Cardiac septum (tissue), 1 donor: ENCODE data around the gene EEF1A2. TPM values are rescaled to one million over a fixed set of nuclear protein-coding genes. Genes with fewer than 3 reads are reported as not detected.
"Not testable (repeated sequence)": the region's sequence is repeated elsewhere in the genome, so short reads cannot be mapped to it uniquely, and the experiment has no call there.

Experiments
- DNase-seq: peaks from one replicate; pipeline ENCODE4 v3.0.0-alpha.2; 2020; ENCODE audit warnings: low spot score
- intact Hi-C: fragments of 100-400 bp; cut with DNase I; formaldehyde crosslinking; loops from one replicate; pipeline ENCODE4 v1.14.0; 2022
- total RNA-seq: library from RNA; stranded (reverse); fragmentation: NEBNext Ultra II Directional; extraction: Animal tissue kit (Norgen Biotek cat#: 25700); gene quantifications from one replicate; pipeline ENCODE4 v1.2.1, GENCODE V29; 2021
- donor health status: DM: no; HTN: no; CAD: no.

The EEF1A2 gene
- total RNA-seq, 1 donor from 2014 or later, result 1,211 TPM

DNA sequence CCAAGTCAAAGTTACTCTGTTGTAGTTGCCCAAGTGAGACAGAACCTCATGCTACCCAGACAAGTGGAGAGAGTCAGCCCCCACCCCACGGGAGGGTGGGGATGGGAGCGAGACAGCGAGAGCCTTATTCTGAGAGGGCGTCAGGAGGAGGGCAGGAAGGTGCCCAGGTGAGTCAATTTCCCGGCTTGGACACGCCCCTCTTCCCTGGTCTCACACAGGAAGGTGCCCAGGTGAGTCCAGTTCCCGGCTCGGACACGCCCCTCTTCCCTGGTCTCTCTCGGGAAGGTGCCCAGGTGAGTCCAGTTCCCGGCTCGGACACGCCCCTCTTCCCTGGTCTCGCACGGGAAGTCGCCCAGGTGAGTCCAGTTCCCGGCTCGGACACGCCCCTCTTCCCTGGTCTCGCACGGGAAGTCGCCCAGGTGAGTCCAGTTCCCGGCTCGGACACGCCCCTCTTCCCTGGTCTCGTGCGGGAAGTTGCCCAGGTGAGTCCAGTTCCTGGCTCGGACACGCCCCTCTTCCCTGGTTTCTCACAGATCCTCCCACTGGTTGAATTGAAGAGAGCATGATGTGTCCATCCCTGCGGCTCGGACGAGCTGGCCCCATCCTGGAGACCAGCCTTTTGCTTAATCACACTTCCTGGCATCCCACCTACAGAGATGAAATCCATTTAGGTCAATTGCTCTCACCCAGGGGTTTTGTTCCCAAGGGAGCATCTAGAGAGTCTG lies 19.0 kb downstream of the EEF1A2 start:
- intact Hi-C loops, DNase-seq: not testable (repeated sequence)

DNA sequence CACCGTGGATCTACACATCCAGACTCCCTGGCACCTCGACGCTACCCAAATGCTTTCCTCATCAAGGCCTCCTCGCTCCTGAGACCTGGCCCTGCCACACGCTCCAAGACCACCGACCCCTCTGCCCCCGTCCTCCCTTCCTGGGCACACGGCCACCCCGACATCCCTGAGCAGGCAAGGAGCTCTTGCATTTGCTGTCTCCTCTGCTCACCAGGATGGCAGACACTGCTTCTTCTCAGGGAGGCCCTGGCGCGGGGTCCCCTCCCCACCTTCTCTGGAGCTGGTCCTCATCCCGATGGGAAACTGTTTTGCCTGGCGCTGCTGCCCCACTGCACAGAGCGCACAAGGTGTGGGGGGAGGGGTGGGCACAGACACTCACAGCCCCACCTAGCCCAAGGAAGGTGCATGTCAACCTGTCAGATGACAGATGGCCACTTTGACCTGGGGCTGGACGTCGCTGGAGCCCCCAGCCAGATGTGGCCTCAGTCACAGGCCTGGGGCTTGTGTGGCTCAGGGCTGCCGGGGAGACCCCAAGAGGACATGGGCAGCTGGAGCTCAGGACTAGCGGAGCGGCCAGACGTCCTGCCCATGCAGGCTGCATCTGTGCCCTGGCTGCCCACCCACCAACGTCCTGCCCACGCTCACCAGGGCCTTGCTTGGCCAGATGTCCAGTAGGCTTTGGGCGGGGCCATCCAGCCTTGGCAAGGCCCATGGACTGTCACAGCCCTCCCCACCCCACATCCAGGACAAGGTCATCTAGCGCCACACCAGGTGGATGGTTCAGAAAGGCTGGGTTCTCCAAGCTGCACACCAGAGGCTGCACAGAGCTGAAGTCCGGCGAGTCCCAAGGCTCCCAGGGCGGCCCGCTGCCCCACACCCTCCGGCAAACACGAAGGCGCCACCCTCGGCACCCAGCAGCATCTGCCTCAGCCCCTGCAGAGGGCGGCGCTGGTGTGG lies 20.3 kb downstream of the EEF1A2 start:
- DNase-seq, result no peak
- intact Hi-C loops, result no loop called here

DNA sequence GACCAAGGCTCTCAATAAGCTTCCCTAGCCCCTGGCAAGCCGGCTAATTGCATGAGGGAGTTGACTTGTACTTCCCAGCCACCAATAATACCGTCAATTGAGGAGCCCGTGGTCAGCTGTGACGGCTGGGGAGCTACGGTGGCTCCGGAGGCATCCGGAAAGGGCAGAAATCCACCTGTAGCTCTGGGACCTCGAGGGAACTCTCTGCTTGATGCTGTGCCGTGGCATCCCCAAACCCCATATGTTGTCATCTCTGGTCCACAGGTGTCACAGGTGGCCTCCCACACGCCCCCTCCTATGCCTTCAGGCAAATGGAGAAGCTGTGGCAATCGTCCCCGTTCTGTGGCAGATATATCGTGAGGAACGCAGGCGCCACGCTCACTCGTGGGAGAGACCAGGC lies 20.9 kb downstream of the EEF1A2 start:
- intact Hi-C loops, result no loop called here
- no peak for DNase-seq

DNA sequence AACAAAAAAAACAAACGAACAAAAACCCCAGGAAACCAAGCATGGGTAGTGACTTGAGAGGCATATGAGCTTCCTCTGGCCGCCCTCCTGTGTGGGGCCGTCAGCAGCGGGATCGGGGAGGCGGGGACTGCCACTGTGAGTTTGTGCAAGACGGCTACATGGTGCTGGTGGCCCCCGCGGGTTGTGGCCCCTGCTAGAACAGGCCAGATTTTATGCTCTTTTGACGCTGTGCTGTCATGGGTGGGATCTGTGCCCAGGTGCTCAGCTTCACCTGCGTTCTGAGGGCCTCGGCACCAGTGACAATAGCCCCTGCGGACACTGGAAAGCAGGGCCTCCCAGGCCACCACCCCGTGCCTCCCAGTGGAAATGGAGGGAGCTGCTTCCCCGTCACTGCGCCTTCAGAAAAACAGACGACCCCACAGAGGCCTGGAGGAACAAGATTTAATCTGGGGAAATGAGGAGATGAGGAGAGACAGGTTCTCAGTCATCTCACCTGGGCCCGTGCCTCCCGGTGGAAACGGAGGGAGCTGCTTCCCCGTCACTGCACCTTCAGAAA lies 21.7 kb downstream of the EEF1A2 start:
- no peak for DNase-seq
- intact Hi-C loops, result no loop called here

DNA sequence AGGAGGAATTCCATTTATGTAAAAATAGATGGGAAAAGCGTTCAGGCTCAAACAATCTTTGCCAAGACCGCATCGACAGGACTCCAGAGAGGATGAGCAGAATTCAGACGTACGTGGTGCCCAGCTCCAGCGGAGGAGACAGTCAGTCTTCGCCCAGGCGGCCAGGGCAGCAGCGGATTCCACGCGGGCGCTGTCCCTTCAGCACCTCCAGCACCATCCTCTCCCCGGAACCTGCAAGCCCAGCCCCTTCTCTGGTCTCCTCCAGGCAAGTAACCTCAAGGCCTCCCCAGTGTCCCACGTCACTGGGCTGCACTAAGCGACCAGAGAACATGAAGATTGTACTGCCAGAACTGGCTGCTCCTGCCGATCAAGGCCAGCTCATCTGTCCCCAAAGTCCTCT lies 23.7 kb downstream of the EEF1A2 start:
- DNase-seq, result no peak
- intact Hi-C loops, result no loop called here

DNA sequence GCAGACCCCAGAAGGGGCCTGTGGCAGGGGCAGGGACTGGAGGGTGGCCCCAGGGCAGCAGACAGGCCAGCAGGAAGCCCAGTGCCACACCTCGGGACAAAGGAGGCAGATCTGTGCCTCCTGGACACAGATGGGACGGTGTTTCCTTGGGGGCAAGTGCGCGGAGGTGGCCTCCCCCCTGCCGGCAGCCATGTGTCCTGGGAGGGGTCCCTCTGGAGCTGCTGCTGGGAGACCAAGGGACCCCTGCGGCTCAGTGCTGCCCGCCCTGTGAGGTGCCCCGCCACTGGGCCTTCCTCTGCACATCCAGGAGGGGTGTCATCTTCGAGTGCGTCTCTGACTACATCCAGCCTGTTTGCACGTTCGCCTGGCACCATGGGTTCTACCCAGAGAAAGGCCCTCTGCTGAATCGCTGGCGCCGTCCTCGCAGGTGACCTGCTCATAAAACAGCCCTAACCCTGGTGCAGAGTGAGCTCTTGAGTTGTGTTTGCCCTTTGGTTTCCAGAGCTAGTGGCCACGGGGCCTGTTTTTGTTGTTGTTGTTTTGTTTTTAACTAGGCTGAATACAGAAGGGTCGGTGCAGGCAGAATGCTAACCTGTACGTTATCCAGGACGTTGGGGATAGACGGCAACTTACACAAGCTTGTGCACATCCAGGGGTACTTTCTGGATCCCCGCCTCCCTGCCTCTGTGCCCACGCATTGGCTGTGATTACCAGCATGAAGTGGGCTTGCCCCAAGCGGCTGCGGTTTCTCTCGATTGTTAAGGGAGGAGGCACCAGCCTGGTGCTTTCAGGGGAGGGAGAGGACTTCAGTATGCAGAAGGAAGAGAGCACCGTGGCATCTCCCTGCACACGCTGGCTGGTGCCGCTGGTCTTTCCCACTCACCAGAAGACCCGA lies 25.1 kb downstream of the EEF1A2 start:
- no peak for DNase-seq
- intact Hi-C loops, result no loop called here

DNA sequence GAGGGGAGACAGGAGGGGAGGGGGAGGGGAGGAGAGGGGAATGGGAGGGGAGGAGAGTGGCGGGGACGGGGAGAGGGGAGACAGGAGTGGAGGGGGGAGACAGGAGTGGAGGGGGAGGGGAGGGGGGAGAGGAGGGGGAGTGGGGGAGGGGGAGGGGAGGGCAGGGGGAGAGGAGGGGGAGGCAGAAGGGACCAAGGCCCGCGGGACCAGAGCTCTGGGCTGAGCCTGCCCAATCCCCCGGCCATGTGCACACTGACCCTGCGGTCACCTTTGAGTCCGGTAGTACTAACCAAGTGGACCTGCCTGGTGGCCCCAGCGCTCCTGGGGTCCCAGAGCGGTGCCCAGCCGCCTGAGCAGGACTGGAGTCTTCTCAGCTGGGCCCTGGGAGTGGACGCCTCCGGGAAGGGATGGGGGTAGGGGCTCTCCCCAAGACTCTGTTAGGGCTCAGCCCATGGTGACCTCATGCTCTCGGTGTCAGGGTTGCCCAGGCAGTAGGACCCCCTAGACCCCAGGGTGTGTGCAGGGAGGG lies 26.0 kb downstream of the EEF1A2 start:
- DNase-seq, result no peak
- intact Hi-C loops, result no loop called here

DNA sequence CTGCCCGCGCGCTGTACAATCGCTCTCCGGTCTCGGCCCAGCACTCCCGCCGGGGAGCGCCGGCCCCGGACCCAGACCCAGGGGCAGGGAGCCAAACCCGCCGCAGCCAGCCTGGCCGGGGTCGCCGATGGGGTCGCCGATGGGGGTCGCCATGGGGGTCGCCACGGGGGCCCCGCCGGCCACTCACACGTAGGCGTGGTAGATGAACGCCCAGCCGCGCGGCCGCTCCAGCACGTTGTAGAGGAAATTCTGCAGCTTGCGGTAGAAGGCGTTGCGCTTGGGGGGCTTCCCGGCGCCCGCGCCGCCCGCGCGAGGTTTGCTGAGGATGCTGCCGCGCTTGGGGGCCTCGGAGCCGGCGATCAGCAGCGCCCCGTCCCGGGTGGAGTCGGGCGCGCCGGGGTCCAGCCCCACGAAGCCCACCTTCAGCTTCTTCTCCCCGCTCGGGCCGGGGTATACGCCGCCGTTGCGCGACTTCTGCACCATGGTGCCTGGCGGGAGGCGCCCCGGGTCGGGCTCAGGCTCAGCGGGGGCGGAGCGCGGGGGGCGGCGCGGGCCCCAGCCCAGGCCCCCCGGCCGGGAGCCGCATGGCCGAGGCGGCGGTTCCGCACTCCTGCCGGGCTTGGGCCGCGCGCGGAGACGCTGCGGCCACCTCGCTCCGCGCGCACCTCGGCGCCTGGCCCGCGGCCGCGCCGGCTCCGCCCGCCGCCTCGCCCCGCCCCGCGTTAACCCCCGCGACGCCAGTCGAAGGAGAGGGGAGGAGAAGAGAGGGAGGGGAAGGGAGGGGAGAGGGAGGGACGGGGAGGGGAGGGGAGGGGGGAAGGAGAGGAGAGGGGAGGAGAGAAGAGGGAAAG lies 26.7 kb downstream of the EEF1A2 start, which contains the start of gene KCNQ2:
KCNQ2 (minus strand) TSS at position 675 of the 851 bp plus-strand sequence; CDS start at position 483, 192 bp downstream.
- no peak for DNase-seq
- intact Hi-C loops, result no loop called here

DNA sequence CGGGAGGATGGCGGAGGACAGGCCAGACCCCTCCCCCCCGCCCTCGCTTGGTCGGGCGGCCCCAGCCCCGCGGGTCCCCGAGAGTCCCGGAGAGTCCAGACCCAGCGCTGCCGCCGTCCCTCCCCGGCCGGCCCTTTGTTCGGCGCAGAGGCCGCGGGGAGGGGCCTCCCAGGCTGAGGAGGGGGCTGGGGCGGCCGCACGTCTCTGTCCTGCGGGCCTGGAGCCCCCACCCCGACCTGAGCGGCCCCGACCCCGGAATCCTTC lies 27.2 kb downstream of the EEF1A2 start:
- intact Hi-C loops, result no loop called here
- no peak for DNase-seq

DNA sequence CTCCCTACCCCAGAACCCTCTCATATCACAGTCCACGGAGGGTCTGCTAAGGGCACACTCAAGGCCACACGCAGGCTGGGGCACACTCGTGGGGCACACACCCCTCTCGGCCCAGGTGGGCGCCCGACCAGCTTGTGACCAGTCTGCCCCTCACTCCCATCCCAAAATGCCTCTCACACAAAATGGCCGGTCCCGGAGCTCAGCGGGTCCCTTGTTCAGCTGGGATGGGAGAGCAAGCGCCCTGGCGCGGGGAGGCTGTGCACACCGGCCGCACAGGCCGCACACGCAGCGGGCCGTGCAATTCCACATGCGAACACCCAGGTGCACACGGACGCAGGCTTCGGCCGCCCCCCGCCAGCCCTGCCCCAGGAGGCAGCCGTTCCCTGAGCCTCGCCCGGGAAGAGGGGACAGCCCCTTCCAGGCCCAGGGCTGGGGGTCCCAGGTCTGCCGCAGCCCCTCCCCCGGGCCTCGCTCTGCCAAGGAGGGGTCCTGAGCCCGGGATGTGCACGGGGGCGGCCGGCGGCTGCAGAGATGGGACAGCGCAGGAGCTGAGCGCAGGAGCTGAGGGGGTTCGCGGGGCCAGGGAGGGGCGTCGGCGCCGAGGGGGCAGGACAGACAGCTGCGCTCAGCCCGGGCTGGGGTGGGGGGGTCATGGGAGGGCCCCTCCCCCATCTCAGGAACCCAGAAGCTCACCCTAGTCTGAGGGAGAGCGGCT lies 27.7 kb downstream of the EEF1A2 start:
- intact Hi-C loops, result no loop called here
- no peak for DNase-seq

DNA sequence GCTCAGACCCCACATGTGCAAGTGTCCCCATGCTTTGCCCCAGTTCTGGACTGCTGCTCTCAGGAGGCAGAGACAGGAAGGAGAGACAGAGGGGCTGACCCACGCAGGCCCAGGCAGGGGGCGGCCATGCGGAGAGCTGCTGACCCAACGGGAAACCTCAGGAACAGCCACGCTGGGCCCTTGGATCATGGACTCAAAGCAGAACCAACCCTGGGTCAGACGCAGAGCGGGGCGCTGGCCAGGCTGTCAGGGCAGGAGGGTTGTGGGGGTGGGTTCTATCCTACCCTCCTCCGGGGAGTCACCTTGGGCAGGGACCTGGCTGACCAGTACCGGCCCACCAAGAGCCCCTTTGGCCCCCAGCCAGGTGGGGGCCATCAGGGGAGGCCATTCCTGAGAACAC lies 28.5 kb downstream of the EEF1A2 start:
- intact Hi-C loops, result no loop called here
- no peak for DNase-seq

DNA sequence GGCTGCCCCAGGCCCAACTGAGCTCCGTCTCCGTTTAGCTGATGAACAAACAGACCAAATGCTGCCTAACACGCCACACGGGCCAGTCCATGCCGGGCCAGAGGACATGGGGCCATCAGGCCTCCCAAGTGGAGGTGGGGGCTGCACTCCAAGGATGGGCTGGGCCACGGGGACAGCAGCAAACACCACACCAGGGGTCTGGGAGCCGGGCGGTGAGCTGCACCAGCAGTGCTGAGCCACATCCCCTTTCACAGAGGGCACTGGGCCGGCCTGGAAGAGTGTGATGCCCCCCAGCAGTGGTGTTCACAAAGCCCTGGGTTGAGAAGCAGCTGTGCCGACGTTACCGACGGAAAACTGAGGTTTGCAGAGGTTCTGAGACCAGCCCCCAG lies 29.2 kb downstream of the EEF1A2 start:
- intact Hi-C loops, result no loop called here
- DNase-seq, result no peak

DNA sequence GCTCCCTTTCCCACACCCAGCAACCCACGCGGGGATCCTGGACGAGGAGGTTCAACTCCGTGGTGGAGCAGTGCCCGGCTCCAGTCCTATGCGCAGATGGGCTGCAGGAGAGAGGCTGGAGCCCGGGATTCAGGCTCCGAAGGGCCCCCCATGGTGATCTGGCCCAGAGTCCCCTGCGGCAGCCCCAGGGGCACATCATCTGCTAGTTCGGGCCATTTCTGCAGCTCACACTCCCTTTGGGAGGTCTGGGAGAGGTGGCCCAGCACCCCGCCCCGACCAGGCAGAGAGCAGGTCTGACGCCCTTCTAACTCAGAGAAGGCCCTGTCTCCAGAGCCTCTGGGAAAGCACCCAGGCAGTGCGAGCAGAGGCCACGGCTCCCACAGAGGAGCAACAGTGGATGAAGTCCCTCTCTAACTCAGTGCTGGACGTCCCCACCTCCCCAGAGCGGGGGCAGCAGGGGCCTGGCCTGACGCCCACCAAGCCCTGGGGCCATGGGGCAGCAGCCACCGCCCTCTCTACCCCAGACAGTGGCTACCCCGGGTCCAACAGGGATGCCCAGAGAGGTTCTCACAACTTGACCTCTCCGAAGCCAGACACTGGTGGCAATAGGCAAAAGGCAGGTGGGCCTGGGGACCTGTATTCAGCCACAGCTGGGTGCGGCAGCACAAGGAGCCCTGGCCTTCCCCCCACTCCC lies 29.7 kb downstream of the EEF1A2 start:
- DNase-seq, result no peak
- intact Hi-C loops, result no loop called here

DNA sequence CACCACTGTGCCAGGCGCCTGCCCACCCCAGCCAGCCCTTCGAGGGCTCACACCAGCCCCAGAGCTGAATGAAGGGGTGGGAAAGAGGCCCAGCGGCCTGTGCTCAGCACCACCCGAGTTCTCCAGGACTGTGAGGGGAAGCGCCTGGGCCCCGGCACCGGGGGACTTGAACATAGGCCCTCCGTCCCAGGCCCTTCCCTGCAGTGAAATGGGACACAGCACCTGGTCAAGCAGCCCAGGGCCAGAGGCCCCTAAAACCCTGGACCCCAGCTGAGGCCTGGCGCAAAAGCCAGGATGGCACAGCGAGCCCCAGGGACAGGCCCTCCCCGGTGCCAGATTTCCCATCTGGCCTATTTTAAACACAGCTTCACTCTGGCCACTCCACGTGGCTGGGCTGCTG lies 30.5 kb downstream of the EEF1A2 start:
- no peak for DNase-seq
- intact Hi-C loops, result no loop called here

DNA sequence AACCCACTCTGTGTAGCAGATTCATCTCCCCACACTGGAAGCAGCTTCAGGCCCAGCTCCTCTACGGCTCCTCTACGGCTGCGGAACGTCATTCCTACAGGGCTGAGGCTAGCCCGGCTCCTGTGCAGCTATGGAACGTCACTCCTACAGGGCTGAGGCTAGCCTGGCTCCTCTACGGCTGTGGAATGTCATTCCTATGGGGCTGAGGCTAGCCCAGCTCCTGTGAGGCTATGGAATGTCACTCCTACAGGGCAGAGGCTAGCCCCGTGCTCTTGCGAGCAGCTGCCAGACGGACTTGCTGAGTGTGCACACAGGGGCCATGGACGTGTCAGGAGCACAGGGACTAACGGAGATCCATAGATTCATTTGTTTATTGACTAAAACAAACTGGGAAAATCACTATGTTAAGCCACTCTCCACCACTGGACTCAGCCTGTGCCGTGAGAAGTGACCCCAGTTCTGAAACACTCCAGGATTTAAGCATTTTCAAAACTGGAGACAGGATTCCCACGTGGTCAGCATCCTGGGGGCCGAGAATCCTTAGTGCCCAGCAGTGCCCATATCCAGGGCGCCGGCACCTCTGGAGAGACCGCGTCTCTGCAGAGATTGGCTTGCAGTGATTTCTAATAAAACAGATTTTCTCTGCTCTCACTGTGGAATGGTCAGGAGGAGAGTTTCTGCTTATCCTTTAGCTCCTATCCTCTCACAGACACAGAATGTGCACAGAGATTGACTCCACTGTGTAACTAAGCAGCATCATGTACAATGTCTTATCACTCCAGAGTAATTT lies 31.4 kb downstream of the EEF1A2 start:
- intact Hi-C loops, result no loop called here

DNA sequence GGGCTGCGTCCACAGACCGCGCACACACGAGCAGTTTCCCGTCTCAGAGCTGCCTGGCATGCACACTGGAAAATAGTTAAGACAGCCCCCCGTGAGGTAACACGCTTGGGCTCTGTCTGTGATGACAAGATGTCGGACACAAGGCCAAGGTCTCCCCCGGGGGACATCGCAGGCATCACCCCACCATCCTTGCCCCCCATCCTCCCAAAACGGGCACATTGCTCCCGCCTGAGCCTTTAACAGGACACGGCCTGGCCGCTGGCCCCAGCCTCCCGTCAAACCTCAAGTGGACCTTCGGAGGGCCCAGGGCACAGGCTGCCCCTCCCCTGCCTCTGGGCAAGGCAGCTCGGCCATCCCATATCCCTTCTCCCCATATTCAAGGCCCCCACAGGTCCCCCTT lies 32.0 kb downstream of the EEF1A2 start:
- intact Hi-C loops, result no loop called here
- no peak for DNase-seq

More for the DNA sequence above, 31.4 kb downstream of the EEF1A2 start:
- no peak for DNase-seq
